CD14-positive monocyte (primary cell): Measurements from ENCODE around the gene ROBO4. TPM values are rescaled to one million over a fixed set of nuclear protein-coding genes. Genes with fewer than 3 reads are reported as not detected.

Experiments
- DNase-seq, 3 donors: peaks; one replicate each; pipeline ENCODE4 v3.0.0-alpha.2; 2011 to 2022
- H2AFZ ChIP-seq: 2 replicates; pipeline ENCODE4 v1.6.0; 2012; ENCODE audit warnings: mild to moderate bottlenecking, low read depth, low read length, inconsistent platforms; ENCODE audit not compliant: insufficient read depth, poor library complexity, severe bottlenecking
- H3K27ac ChIP-seq, 2 donors: 1 replicate in 1 of 2; 2 replicates in 1 of 2; pipeline ENCODE4 v1.5.1; 2012 to 2013; ENCODE audit warnings: low read length in 2 of 2, control low read depth in 1 of 2, inconsistent platforms in 1 of 2, low read depth in 1 of 2, mild to moderate bottlenecking in 1 of 2
- H3K27me3 ChIP-seq, 2 donors: one replicate each; pipeline versions ENCODE4 v1.6.0 to v1.6.1; 2011 to 2013; ENCODE audit warnings: low read length in 2 of 2; ENCODE audit not compliant: control insufficient read depth in 2 of 2, insufficient read depth in 2 of 2
- H3K36me3 ChIP-seq, 2 donors: replicated peaks in 1 of 2; 1 replicate in 1 of 2; 2 replicates in 1 of 2; pipeline versions ENCODE4 v1.5.1 to v1.6.1; 2012 to 2013; ENCODE audit warnings: low read length in 2 of 2, control low read depth in 1 of 2, inconsistent platforms in 1 of 2, mild to moderate bottlenecking in 1 of 2; ENCODE audit not compliant: insufficient read depth in 2 of 2, control insufficient read depth in 1 of 2
- H3K4me1 ChIP-seq, 2 donors: 1 replicate in 1 of 2; 2 replicates in 1 of 2; pipeline versions ENCODE4 v1.5.1 to v1.6.1; 2012 to 2013; ENCODE audit warnings: low read length in 2 of 2, control low read depth in 1 of 2, inconsistent platforms in 1 of 2, mild to moderate bottlenecking in 1 of 2, moderate library complexity in 1 of 2; ENCODE audit not compliant: insufficient read depth in 2 of 2, control insufficient read depth in 1 of 2
- H3K4me2 ChIP-seq: replicated peaks from 2 replicates; pipeline ENCODE3; 2012; ENCODE audit warnings: low read length, moderate library complexity, mild to moderate bottlenecking; ENCODE audit not compliant: poor library complexity, severe bottlenecking; ENCODE audit errors: extremely low read depth
- H3K4me3 ChIP-seq, 3 experiments: fragments of 200-600 bp in 1 of 3; sonication (generic) in 1 of 3; replicated peaks in 1 of 3; 1 replicate in 2 of 3; 2 replicates in 1 of 3; pipeline ENCODE4 v1.5.1; 2011 to 2013; ENCODE audit warnings: low read length in 3 of 3, mild to moderate bottlenecking in 3 of 3, control low read depth in 2 of 3, low read depth in 2 of 3, inconsistent platforms in 1 of 3, moderate library complexity in 1 of 3
- H3K79me2 ChIP-seq: 2 replicates; pipeline ENCODE4 v1.6.0; 2012; ENCODE audit warnings: mild to moderate bottlenecking, control low read depth, inconsistent platforms, low read length, moderate library complexity; ENCODE audit not compliant: insufficient read depth
- H3K9ac ChIP-seq: 2 replicates; pipeline ENCODE4 v1.6.0; 2017; ENCODE audit warnings: low read length, mild to moderate bottlenecking; ENCODE audit not compliant: insufficient read depth, poor library complexity, severe bottlenecking
- H3K9me3 ChIP-seq, 2 donors: replicated peaks in 1 of 2; 1 replicate in 1 of 2; 2 replicates in 1 of 2; pipeline versions ENCODE4 v1.5.1 to v1.6.1; 2012 to 2013; ENCODE audit warnings: low read length in 2 of 2, control low read depth in 1 of 2; ENCODE audit not compliant: control insufficient read depth in 1 of 2, insufficient read depth in 1 of 2
- H4K20me1 ChIP-seq: 2 replicates; pipeline ENCODE4 v1.6.0; 2012; ENCODE audit warnings: mild to moderate bottlenecking, low read length, control low read depth, moderate library complexity; ENCODE audit not compliant: insufficient read depth
- H3K27ac Mint-ChIP-seq, 7 donors: one replicate each; pipeline ENCODE4 v1.8.0; 2020; ENCODE audit warnings: mild to moderate bottlenecking in 7 of 7, mixed read lengths in 7 of 7, moderate library complexity in 6 of 7, inconsistent platforms in 2 of 7
- H3K27me3 Mint-ChIP-seq, 3 donors: one replicate each; pipeline ENCODE4 v1.8.0; 2021 to 2022; ENCODE audit warnings: low read depth in 3 of 3, mild to moderate bottlenecking in 3 of 3, mixed read lengths in 3 of 3, moderate library complexity in 3 of 3, inconsistent platforms in 1 of 3
- H3K36me3 Mint-ChIP-seq, 2 donors: one replicate each; pipeline ENCODE4 v1.8.0; 2020; ENCODE audit warnings: mixed read lengths in 2 of 2, inconsistent platforms in 1 of 2, mild to moderate bottlenecking in 1 of 2
- H3K4me1 Mint-ChIP-seq: one replicate; pipeline ENCODE4 v1.8.0; 2020; ENCODE audit warnings: mild to moderate bottlenecking, mixed read lengths
- H3K4me3 Mint-ChIP-seq, 2 donors: one replicate each; pipeline ENCODE4 v1.8.0; 2020; ENCODE audit warnings: mild to moderate bottlenecking in 2 of 2, mixed read lengths in 2 of 2, moderate library complexity in 1 of 2
- H3K9me3 Mint-ChIP-seq, 7 donors: one replicate each; pipeline ENCODE4 v1.8.0; 2020 to 2022; ENCODE audit warnings: mixed read lengths in 7 of 7, mild to moderate bottlenecking in 6 of 7, moderate library complexity in 6 of 7, inconsistent platforms in 2 of 7
- CTCF ChIP-seq: fragments of 200-600 bp; IDR thresholded peaks from one replicate; pipeline ENCODE4 v1.8.0; 2022; ENCODE audit warnings: antibody characterized with exemption, mild to moderate bottlenecking
- WGBS: methylation state at CpG from one replicate; pipeline ENCODE4 v1.1.5; 2013; ENCODE audit warnings: missing lambda C conversion rate; ENCODE audit not compliant: insufficient coverage; 5-methylcytosine and 5-hydroxymethylcytosine counted together
- intact Hi-C, 2 donors: fragments of 100-400 bp; cut with micrococcal nuclease; formaldehyde crosslinking; loops; one replicate each; pipeline versions ENCODE4 v1.15.0 to v1.15.1; 2023
- polyA plus RNA-seq, 3 donors: library from polyadenylated mRNA; depleted of rRNA in 1 of 3; unstranded in 2 of 3; stranded (reverse) in 1 of 3; fragments of 300-500 nt in 2 of 3; fragments of >200 nt in 1 of 3; fragmentation: Illumina TruSeq in 2 of 3; gene quantifications; 1 replicate in 2 of 3; 2 replicates in 1 of 3; pipeline ENCODE4 v1.2.3, GENCODE V29; 2012 to 2021

The ROBO4 gene
- polyA plus RNA-seq, 3 donors: 0.19 to 0.20 TPM; not detected in 1

- no peak overlapping the region for H3K4me3 ChIP-seq
- TF ChIP-seq CTCF: no peak
- H4K20me1 ChIP-seq: no peaks in the 10 kb centered on the region
- no peaks in the 10 kb centered on the region for H3K4me1 Mint-ChIP-seq
- no peak overlapping the region for H2AFZ ChIP-seq
- H3K27ac Mint-ChIP-seq: no peak overlapping the region
- H3K27ac ChIP-seq: no peak overlapping the region
- no peaks in the 10 kb centered on the region for H3K4me1 ChIP-seq
- no CpG with 5 or more reads among the region's 1 CpG for WGBS
- no peak for DNase-seq
- peaks cover 7 to 16% (median 11%) of the 10 kb centered on the region in 7 donors for H3K9me3 Mint-ChIP-seq
- H3K27me3 Mint-ChIP-seq: peaks cover 2 to 4% (median 4%) of the 10 kb centered on the region in 3 donors
- no peak overlapping the region for H3K4me3 Mint-ChIP-seq
- intact Hi-C loops: no loop called here
- no peaks in the 10 kb centered on the region for H3K36me3 ChIP-seq
- H3K36me3 Mint-ChIP-seq: no peaks in the 10 kb centered on the region
- no peaks in the 10 kb centered on the region for H3K27me3 ChIP-seq
- H3K4me2 ChIP-seq: no peak overlapping the region
- H3K79me2 ChIP-seq: no peaks in the 10 kb centered on the region
- H3K9ac ChIP-seq: no peak overlapping the region
- peaks cover 0 to 5% of the 10 kb centered on the region in 2 donors for H3K9me3 ChIP-seq
Observed at GRCh38 chr11:124943741-124944140, 46.1 kb upstream of the ROBO4 start.

GRCh38 chr11:124943254-124943616, 45.6 kb upstream of the ROBO4 start:
- no peak overlapping the region for H2AFZ ChIP-seq
- no peak overlapping the region for H3K4me3 ChIP-seq
- H3K9me3 ChIP-seq: peaks cover 0 to 5% of the 10 kb centered on the region in 2 donors
- intact Hi-C loops: no loop called here
- no peak overlapping the region for H3K27ac Mint-ChIP-seq
- no peaks in the 10 kb centered on the region for H3K36me3 ChIP-seq
- H3K36me3 Mint-ChIP-seq: no peaks in the 10 kb centered on the region
- H3K27me3 Mint-ChIP-seq: peaks cover under 1 to 4% (median 3%) of the 10 kb centered on the region in 3 donors
- H3K9ac ChIP-seq: no peak overlapping the region
- H3K4me1 ChIP-seq: no peaks in the 10 kb centered on the region
- no CpG with 5 or more reads among the region's 5 CpGs for WGBS
- H3K4me1 Mint-ChIP-seq: no peaks in the 10 kb centered on the region
- H3K4me3 Mint-ChIP-seq: no peak overlapping the region
- no peaks in the 10 kb centered on the region for H4K20me1 ChIP-seq
- H3K4me2 ChIP-seq: no peak overlapping the region
- no peak for DNase-seq
- no peak for TF ChIP-seq CTCF
- no peaks in the 10 kb centered on the region for H3K27me3 ChIP-seq
- peaks cover 3 to 14% (median 6%) of the 10 kb centered on the region in 7 donors for H3K9me3 Mint-ChIP-seq
- no peak overlapping the region for H3K27ac ChIP-seq
- no peaks in the 10 kb centered on the region for H3K79me2 ChIP-seq
